Endothelial cell of hepatic sinusoid (primary cell): ENCODE results near the gene NR2F6.
"Not testable (repeated sequence)": the region's sequence is repeated elsewhere in the genome, so short reads cannot be mapped to it uniquely, and the experiment has no call there.

Experiments
- in situ Hi-C: cut with HindIII; loops from 2 replicates; pipeline ENCODE4 v1.10.0; 2017; ENCODE audit warnings: low sequenced_read_pairs

Gene NR2F6

DNA sequence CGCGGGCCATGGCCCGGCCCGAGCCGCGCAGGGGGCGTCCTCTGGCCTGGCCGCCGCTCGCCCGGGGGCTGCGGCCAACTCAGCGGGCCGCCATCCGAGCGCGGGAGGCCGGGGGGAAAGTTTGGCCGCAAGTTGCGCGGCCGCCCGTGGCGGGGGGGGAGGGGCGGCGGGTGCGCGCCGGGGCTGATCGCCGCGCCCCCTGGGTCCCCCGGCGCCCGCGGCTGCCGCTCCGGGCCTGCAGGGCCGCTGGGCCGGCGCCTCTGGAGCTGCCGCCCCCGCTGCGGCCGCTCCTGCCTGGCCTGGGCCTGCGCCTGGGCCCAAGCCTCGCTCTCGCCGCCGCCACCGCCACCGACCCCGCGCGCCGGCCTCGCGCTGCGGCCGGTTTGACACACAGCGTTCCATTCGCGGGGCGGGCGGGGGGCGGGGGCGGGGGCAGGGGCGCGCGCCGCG, at the start of gene NR2F6:
Gene NR2F6 (minus strand): TSS at position 385 of the 450 bp plus-strand sequence. CDS start 699 bp downstream, outside the sequence.
- in situ Hi-C loops, result loop anchor here (10.0 kb wide), 2 partner anchors 59 to 81 kb away; partner anchors contain the start of genes ABHD8, DDA1 and MRPL34

GRCh38 chr19:17294051-17294891, 48.6 kb upstream of the NR2F6 start:
- in situ Hi-C loops, result no loop called here

GRCh38 chr19:17293605-17294004, 47.9 kb upstream of the NR2F6 start:
- in situ Hi-C loops, result no loop called here

- in situ Hi-C loops, result no loop called here
These were observed 46.8 kb upstream of the NR2F6 start for GRCh38 chr19:17292301-17293074.

- in situ Hi-C loops, result no loop called here
These were observed 43.8 kb upstream of the NR2F6 start for GRCh38 chr19:17289489-17289888.

DNA sequence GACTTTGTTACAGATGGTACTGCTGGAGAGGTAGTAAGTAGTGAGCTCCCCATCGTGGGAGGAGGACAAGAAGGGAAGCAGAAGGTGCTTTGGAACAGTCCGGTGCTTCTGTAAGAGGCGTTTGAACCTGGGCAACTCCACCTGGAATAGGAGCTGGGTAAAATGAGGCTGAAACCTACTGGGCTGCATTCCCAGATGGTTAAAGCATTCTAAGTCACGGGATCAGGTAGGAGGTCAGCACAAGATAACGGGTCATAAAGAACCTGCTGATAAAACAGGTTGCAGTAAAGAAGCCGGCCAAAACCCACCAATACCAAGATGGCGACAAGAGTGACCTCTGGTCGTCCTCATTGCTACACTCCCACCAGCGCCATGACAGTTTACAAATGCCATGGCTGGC, 41.0 kb upstream of the NR2F6 start:
- in situ Hi-C loops, result no loop called here

DNA sequence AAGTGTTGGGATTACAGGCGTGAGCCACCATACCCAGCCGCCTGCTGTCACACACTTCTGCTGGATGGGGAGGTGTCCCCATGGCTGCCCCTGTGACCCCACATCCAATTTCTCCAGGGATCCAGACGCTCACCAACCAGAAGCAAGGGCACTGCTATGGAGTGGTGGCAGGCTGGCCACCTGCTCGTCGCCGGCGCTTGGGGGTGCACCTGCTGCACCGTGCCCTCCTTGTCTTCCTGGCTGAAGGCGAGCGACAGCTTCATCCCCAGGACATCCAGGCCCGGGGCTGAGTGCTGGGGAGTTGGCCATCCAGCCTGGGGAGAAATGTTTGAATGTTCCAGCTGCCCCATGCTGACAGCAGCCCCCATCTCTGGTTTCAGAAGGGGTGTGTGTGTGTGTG, 40.5 kb upstream of the NR2F6 start:
- in situ Hi-C loops, result no loop called here

GRCh38 chr19:17285415-17286135, 39.9 kb upstream of the NR2F6 start:
- in situ Hi-C loops, result no loop called here

DNA sequence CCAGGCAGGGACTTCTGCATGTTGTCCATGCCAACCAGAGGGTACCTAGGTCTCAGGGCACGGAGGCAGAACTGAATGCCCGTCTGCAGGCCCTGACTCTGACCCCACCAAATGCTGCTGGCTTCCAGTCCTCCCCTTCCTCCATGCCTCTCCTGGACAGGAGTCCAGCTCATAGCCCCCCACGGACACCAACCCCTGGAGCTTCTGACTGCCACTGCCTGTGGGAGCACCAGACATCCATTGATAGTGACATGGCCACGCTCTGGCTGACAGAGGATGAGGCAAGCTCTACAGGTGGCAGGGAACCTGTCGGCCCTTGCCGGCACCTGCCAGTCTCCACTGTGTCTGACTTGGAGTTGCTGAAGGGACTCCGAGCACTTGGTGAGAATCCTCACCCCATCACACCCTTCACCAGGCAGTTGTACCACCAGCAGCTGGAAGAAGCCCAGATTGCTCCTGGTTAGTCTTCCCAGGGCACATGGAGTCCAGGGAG, 37.8 kb upstream of the NR2F6 start:
- in situ Hi-C loops, result no loop called here

DNA sequence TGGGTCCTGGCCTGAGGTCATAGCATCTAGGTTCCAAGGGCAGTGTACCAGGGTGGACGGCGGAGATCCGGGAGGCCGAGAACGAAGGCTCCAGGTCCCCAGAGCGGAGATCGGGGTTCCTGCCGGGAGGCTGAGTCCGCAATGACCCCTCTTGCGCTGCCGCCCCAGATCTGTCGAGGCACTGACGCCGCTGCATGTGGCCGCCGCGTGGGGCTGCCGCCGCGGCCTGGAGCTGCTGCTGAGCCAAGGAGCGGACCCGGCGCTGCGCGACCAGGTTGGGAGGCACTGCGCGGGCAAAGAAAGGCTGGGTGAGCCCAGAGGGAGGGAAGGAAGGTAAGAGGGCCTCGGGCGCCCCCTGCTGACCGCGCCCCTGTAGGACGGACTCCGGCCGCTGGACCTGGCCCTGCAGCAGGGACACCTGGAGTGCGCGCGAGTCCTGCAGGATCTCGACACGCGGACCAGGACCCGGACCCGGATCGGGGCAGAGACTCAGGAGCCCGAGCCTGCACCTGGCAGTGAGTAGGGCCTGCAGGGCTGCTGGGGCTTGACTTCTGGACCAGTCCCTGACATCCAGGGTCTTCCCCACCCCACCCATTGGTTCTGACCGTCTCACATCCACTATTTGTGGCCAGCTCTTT, 36.9 kb upstream of the NR2F6 start:
- in situ Hi-C loops, result no loop called here

DNA sequence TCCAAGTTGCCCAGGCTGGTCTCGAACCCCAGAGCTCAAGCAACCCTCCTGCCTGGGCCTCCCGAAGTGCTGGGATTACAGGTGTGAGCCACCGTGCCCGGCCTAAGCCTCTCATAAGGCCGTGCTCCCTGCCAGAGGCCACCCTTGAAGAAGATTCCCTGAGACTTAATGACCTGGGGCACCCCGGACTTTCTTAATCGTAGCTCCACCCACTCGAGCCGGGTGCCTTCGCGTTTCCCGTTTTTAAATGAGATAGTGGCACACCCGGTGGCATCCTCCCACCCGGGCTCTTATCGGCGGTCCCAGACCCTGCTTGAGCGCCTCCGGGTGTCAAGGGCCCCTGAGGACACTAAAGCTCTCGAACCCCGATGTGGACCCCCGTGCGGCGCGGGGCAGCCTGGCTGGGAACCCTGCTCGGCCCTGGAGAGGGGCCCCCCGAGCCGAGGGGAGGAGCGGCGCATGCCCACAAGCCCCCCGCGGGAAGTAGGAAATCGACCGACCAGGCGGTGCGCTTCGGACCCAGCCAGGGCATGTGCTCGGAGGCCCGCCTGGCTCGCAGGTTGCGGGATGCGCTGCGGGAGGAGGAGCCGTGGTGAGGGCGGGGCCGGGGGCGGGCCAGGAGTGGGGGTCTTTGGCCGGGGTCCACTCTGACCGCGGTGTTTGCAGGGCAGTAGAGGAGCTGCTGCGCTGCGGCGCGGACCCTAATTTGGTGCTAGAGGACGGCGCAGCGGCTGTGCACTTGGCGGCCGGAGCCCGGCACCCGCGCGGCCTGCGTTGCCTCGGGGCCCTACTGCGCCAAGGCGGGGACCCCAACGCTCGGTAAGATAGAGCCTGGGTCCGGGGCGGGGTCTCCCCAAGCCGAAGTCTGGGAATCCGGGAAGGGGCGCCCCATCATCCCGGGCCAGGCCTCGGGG, 35.9 kb upstream of the NR2F6 start, which contains the start of gene ANKLE1:
Gene ANKLE1 (plus strand): TSS at position 511 of the 914 bp plus-strand sequence. CDS start 20 bp downstream, at position 531.
- in situ Hi-C loops, result no loop called here

DNA sequence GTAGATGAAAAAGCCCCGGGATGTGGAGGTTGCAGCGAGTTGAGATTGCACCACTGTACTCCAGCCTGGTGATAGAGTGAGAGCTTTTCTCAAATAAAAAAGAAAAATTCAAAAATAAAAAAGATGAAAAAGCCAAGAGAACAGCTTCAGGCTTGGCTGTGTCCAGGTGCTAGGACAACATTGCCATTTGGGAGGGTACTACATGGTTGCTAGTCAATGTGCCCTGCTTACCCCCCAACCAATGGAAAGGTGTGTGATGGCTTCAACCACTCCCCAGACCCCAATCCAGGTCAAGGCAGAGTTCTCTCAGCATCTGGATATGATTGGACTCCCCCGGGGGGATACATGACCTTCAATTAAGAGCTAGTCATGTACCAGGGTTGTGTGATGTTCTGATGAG, 33.7 kb upstream of the NR2F6 start:
- in situ Hi-C loops, result no loop called here

DNA sequence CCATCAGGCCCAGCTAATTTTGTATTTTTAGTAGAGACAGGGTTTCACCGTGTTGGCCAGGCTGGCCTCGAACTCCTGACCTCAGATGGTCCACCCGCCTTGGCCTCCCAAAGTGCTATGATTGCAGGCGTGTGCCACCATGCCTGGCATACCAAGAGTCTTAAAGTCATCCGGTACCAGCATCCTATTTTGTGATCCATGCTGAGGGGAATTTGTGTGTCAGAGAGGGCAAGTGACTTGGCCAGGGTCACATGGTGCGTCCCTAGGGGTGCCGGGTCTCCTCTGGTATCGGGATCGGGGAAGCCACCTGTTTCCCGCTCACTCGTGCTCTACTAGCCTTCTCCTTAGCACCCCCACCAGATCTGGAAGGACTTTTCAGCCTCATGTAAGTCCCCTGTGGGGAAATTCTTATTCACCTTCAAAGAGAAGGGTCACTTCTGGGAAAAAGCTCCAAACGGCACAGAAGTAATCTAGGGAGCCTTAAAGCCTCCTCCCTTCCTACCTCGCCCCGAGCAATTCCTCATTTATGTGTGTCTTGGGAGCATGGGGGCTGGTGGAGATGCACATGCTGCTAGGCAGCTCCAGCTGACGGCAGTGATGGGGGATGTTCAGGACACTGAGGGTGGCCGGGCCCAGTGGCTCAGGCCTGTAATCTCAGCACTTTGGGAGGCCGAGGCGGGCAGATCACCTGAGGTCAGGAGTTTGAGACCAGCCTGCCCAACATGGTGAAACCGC, 29.9 kb upstream of the NR2F6 start:
- in situ Hi-C loops, result no loop called here

DNA sequence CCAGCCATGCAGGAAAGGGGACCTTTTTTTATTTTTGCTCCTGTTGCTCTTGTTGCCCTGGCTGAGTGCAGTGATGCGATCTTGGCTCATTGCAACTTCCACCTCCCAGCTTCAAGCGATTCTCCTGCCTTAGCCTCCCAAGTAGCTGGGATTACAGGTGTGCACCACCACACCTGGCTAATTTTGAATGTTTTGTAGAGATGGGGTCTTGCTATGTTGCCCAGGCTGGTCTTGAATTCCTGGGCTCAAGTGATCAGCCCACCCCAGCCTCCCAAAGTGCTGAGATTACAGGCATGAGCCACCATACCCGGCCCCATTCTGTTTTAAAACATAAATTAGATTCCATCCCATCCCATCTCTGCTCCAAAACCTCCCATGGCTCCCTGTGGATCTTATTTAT, 29.2 kb upstream of the NR2F6 start:
- in situ Hi-C loops, result not testable (repeated sequence)

DNA sequence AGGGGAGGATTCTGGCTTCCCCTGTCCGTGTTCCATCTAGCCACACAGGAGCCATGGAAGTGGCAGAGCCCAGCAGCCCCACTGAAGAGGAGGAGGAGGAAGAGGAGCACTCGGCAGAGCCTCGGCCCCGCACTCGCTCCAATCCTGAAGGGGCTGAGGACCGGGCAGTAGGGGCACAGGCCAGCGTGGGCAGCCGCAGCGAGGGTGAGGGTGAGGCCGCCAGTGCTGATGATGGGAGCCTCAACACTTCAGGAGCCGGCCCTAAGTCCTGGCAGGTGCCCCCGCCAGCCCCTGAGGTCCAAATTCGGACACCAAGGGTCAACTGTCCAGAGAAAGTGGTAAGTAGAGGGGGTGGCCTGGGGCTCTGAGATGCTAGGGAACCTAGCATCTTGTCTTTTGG, 23.0 kb upstream of the NR2F6 start:
- in situ Hi-C loops, result no loop called here

DNA sequence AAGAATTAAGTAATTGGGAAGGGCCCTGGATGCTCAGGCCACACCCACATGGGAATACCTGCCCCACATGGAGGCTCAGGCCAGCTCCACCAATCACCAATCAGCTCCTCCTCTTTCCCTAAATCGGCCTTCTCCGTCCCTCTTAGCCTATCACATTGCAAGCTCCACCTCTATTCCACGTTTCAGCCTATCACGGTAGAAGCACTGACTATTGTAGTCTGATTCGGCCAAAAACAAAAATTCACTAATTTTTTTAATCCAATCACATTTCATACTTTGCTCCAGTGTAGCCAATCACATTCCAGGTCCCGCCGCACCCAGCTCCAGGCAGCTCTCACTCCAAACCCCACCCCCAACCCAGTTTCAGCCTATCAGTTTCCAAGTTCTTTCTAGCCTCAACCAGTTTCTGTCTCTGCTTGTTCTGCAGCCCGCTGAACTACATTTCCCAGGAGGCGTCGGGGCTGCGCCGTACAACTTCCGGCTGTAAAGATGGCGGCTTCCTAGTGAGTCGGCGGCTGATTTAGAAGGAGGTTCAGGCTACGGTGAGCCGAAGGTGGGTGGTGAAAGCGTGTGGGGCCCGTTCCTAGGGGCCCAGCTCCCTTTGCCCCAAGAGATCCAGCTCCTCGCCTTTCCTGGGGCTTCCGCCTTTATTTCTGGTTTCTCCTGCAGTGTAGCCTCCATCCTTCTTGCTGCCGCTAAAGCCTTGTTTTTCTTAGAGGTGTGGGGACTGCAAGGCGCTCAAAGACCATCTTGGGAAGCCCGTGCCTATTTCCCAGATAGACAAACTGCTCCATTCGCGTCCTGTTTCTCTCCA, 21.5 kb upstream of the NR2F6 start, which contains the start of gene BABAM1:
Gene BABAM1 (plus strand): TSS at position 469 of the 814 bp plus-strand sequence. CDS start 1,364 bp downstream, outside the sequence.
- in situ Hi-C loops, result no loop called here

DNA sequence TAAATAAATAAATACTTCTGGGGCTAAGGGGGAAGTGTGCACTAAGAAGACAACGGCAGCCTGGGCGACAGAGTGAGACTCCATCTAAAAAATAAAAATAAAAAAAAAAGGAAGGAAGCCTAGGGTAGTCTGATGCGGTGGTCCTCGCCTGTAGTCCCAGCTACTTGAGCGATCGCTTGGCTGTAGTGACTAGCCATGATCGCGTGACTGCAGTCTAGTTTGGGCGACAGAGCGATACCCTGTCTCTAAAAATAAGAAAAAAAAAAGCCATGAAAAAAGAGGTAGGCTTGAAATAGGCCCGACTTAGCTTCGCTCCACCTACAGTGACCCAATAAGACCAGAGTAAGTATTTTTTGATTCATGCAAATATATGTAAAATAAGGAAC, 20.9 kb upstream of the NR2F6 start:
- in situ Hi-C loops, result no loop called here

DNA sequence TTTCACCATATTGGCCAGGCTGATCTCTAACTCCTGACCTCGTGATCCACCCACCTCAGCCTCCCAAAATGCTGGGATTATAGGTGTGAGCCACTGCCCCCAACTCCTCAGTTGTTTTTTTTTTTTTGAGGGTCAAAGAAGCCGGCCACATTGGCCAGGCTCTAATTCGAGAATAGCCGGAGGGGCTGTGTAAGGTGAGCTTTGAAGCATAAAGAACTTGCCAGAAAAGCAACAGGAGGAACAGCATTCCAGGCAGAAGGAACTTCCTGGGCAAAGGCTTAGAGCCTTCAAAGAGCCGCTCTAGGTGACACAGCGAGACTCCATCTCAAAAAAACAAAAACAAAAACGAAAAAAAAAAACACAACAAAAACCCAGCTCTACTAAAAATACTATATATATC, 20.3 kb upstream of the NR2F6 start:
- in situ Hi-C loops, result no loop called here
